Lower lobe of right lung (tissue), 2 donors: ENCODE data around the gene GMEB1. TPM values are rescaled to one million over a fixed set of nuclear protein-coding genes. Genes with fewer than 3 reads are reported as not detected.
"Not testable (repeated sequence)": the region's sequence is repeated elsewhere in the genome, so short reads cannot be mapped to it uniquely, and the experiment has no call there.

Experiments
- ATAC-seq, 2 donors: fragments of 200-7000 bp; cut with Tn5 transposase; one replicate each; pipeline ENCODE4 v1.9.1; 2020 to 2022; ENCODE audit warnings: mild to moderate bottlenecking in 2 of 2, moderate library complexity in 2 of 2
- DNase-seq: peaks from one replicate; pipeline ENCODE4 v3.0.0-alpha.2; 2020
- H3K27ac ChIP-seq: fragments of 200-600 bp; one replicate; pipeline ENCODE4 v1.8.0; 2022
- H3K27me3 ChIP-seq: fragments of 200-600 bp; one replicate; pipeline ENCODE4 v1.8.0; 2022; ENCODE audit warnings: low read depth
- H3K36me3 ChIP-seq: fragments of 200-600 bp; one replicate; pipeline ENCODE4 v1.8.0; 2022; ENCODE audit warnings: mild to moderate bottlenecking
- H3K4me1 ChIP-seq: fragments of 200-600 bp; one replicate; pipeline ENCODE4 v1.8.0; 2022
- H3K4me3 ChIP-seq: fragments of 200-600 bp; one replicate; pipeline ENCODE4 v1.8.0; 2022; ENCODE audit warnings: mild to moderate bottlenecking
- H3K9me3 ChIP-seq: fragments of 200-600 bp; one replicate; pipeline ENCODE4 v1.8.0; 2022
- CTCF ChIP-seq: fragments of 200-600 bp; IDR thresholded peaks from one replicate; pipeline ENCODE4 v1.8.0; 2022; ENCODE audit warnings: antibody characterized with exemption, mild to moderate bottlenecking
- intact Hi-C: fragments of 100-400 bp; cut with DNase I; formaldehyde crosslinking; loops from one replicate; pipeline ENCODE4 v1.11.0; 2022
- total RNA-seq: library from RNA; stranded (reverse); fragmentation: NEBNext Ultra II Directional; extraction: Animal tissue kit (Norgen Biotek cat#: 25700); gene quantifications from one replicate; pipeline ENCODE4 v1.2.1, GENCODE V29; 2021
- donor health status: DM: no; HTN: yes; CAD: no; lungs with severe emphysema.

GMEB1 gene
- total RNA-seq, 1 donor from 2014 or later, result 14.2 TPM

- ATAC-seq (peak; percentile 90 to 92), DNase-seq (peak; percentile 87)
- no peaks in the 10 kb centered on the region for H3K36me3 ChIP-seq
- no peak for TF ChIP-seq CTCF
- peak within 1 kb of the TSS; percentile 99 for H3K27ac ChIP-seq
- no peaks in the 10 kb centered on the region for H3K27me3 ChIP-seq
- H3K9me3 ChIP-seq, result no peaks in the 10 kb centered on the region
- peak within 1 kb of the TSS; percentile 62 for H3K4me3 ChIP-seq
- H3K4me1 ChIP-seq, result peaks cover 24% of the 10 kb centered on the region
- intact Hi-C loops, result no loop called here
Observed at GRCh38 chr1:28648474-28649198, 19.9 kb upstream of the GMEB1 start, which contains the start of gene RNU11. RNU11 (plus strand) TSS chr1:28648600.

DNA sequence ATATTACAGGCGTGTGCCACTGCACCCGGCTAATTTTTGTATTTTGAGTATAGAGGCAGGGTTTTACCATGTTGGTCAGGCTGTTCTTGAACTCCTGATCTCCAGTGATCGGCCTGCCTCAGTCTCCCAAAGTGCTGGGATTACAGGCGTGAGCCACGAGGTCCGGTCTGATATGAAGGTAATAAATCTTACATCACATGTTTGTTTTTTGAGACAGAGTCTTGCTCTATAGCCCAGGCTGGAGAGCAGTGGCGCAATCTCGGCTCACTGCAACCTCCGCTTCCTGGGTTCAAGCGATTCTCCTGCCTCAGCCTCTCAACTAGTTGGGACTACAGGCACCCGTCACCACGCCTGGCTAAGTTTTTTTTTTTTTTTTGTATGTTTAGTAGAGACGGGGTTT, 15.5 kb upstream of the GMEB1 start:
- DNase-seq, ATAC-seq, intact Hi-C loops: not testable (repeated sequence)

DNA sequence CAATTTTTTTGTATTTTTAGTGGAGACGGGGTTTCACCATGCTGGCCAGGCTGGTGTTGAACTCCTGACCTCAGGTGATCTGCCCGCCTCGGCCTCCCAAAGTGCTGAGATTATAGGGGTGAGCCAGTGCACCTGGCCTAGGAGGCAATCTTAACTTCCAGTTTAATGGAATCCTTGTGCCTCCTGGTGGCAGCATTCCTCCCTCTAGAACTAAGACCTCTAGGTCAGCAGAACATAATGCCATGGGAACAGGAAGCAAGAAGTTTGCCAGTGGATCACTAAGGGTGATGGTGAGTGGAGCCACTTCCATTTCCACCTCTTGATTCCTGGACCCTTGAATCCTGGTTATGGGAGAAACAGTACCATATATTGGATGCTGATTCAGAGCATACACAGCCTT, 14.7 kb upstream of the GMEB1 start:
- intact Hi-C loops, H3K27me3 ChIP-seq, H3K4me1 ChIP-seq, H3K36me3 ChIP-seq, ATAC-seq, H3K27ac ChIP-seq, DNase-seq, H3K4me3 ChIP-seq, H3K9me3 ChIP-seq: not testable (repeated sequence)
- TF ChIP-seq CTCF, result peak; percentile 28

More for the DNA sequence above, 15.5 kb upstream of the GMEB1 start:
- H3K36me3 ChIP-seq, H3K27me3 ChIP-seq, H3K4me3 ChIP-seq, H3K27ac ChIP-seq, H3K4me1 ChIP-seq, H3K9me3 ChIP-seq: not testable (repeated sequence)

- H3K9me3 ChIP-seq, H3K36me3 ChIP-seq, intact Hi-C loops, H3K4me1 ChIP-seq, DNase-seq, H3K27ac ChIP-seq, H3K27me3 ChIP-seq, ATAC-seq, H3K4me3 ChIP-seq: not testable (repeated sequence)
Observed at GRCh38 chr1:28655448-28656311, 12.9 kb upstream of the GMEB1 start.

DNA sequence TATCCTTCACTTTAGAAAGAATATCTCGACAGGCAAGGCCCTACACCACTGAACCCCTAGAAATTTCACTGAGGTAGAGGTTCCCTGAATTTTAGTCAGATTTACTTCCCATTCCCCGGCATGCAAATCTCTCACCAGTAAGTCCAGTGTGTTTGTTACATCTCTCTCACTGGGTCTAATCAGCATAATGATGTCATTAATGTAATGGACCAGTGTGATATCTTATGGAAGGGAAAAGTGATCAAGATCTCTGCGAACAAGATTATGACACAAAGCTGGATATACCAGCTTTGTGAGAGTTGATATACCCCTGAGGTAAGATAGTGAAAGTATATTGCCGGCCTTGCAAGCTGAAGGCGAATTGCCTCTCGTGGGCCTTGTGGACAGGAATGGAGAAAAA, 12.2 kb upstream of the GMEB1 start:
- no peaks in the 10 kb centered on the region for H3K4me1 ChIP-seq
- no peaks in the 10 kb centered on the region for H3K27me3 ChIP-seq
- no peaks in the 10 kb centered on the region for H3K9me3 ChIP-seq
- intact Hi-C loops, result no loop called here
- DNase-seq, result no peak
- no peaks in the 10 kb centered on the region for H3K36me3 ChIP-seq
- no peak for TF ChIP-seq CTCF
- no peak overlapping the region for H3K4me3 ChIP-seq
- ATAC-seq, result no peak
- H3K27ac ChIP-seq, result no peak overlapping the region

GRCh38 chr1:28663871-28664470, 4.6 kb upstream of the GMEB1 start:
- intact Hi-C loops, result no loop called here
- no peak for TF ChIP-seq CTCF
- no peaks in the 10 kb centered on the region for H3K36me3 ChIP-seq
- no peak for ATAC-seq
- no peak overlapping the region for H3K4me3 ChIP-seq
- no peaks in the 10 kb centered on the region for H3K27me3 ChIP-seq
- no peak overlapping the region for H3K27ac ChIP-seq
- H3K9me3 ChIP-seq, result no peaks in the 10 kb centered on the region
- H3K4me1 ChIP-seq, result peaks cover 7% of the 10 kb centered on the region
- no peak for DNase-seq
